Measurements from ENCODE around the gene GUCY1B1. TPM values are rescaled to one million over a fixed set of nuclear protein-coding genes. Genes with fewer than 3 reads are reported as not detected.

The GUCY1B1 gene
- total and polyA plus RNA-seq, 8 donors, result 5.3 to 59.8 (median 14.8) TPM; not detected in 1

- TF ChIP-seq CTCF (IDR thresholded peaks at IDR 0.05) (no peak), EP300 (IDR thresholded peaks at IDR 0.05) (no peak), POLR2A (IDR thresholded peaks at IDR 0.05) (no peak), POLR2AphosphoS5 (IDR thresholded peaks at IDR 0.05) (no peak)
- DNase-seq, result no peak
- Histone ChIP-seq H3K9me3 (no peaks in the 10 kb centered on the region), H3K27ac (no peak overlapping the region), H3K4me3 (no peak overlapping the region), H3K27me3 (no peaks in the 10 kb centered on the region), H3K36me3 (no peaks in the 10 kb centered on the region), H3K4me1 (peaks cover 0 to 24% (median 12%) of the 10 kb centered on the region in 4 donors)
- intact Hi-C loops (cut with DNase I; ENCODE audit: low total_unique reads), result no loop called here
- 26 to 65% (median 45%) methylated on average over 3 of the region's 3 CpGs for WGBS, 5 donors
These were observed 63.8 kb downstream of the GUCY1B1 start for GRCh38 chr4:155822572-155822971.

DNA sequence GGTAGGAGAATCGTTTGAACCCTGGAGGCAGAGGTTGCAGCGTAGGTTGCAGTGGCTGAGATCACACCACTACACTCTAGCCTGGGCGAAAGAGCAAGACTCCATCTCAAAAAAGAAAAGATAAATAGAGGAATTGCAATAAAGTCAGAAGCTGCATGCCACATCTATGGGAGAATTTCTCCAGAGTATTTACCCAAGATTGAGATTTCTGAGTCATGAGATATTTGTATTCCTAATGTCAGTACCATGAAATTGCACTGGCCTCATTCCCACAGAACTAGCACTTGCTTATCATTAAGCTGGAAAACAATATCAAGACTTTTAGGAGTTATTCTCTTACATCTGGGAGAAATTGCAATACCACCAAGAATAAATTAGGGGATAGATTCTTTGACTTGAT, 69.8 kb downstream of the GUCY1B1 start:
- Histone ChIP-seq H3K4me3 (no peak overlapping the region), H3K4me1 (peaks cover 0 to 4% (median 0%) of the 10 kb centered on the region in 4 donors), H3K27ac (no peak overlapping the region), H3K27me3 (no peaks in the 10 kb centered on the region), H3K36me3 (no peaks in the 10 kb centered on the region), H3K9me3 (no peaks in the 10 kb centered on the region)
- no peak for DNase-seq
- intact Hi-C loops (cut with DNase I; ENCODE audit: low total_unique reads), result no loop called here
- no peak for TF ChIP-seq POLR2AphosphoS5 (IDR thresholded peaks at IDR 0.05)
- TF ChIP-seq POLR2A (IDR thresholded peaks at IDR 0.05), result no peak
- no peak for TF ChIP-seq EP300 (IDR thresholded peaks at IDR 0.05)
- TF ChIP-seq CTCF (IDR thresholded peaks at IDR 0.05), result no peak
- 41 to 72% (median 52%) methylated on average over 3 of the region's 3 CpGs for WGBS, 5 donors

- intact Hi-C loops (cut with DNase I; ENCODE audit: low total_unique reads), result no loop called here
- H3K27ac ChIP-seq, result no peak overlapping the region
- no peaks in the 10 kb centered on the region for H3K27me3 ChIP-seq
- H3K36me3 ChIP-seq, result no peaks in the 10 kb centered on the region
- DNase-seq, result no peak
- H3K4me1 ChIP-seq, result peaks cover 0 to 6% (median 0%) of the 10 kb centered on the region in 4 donors
- TF ChIP-seq POLR2A (IDR thresholded peaks at IDR 0.05) (no peak), POLR2AphosphoS5 (IDR thresholded peaks at IDR 0.05) (no peak), EP300 (IDR thresholded peaks at IDR 0.05) (no peak), CTCF (IDR thresholded peaks at IDR 0.05) (no peak)
- no peak overlapping the region for H3K4me3 ChIP-seq
- no peaks in the 10 kb centered on the region for H3K9me3 ChIP-seq
These were observed 73.8 kb downstream of the GUCY1B1 start for GRCh38 chr4:155832664-155833063.

DNA sequence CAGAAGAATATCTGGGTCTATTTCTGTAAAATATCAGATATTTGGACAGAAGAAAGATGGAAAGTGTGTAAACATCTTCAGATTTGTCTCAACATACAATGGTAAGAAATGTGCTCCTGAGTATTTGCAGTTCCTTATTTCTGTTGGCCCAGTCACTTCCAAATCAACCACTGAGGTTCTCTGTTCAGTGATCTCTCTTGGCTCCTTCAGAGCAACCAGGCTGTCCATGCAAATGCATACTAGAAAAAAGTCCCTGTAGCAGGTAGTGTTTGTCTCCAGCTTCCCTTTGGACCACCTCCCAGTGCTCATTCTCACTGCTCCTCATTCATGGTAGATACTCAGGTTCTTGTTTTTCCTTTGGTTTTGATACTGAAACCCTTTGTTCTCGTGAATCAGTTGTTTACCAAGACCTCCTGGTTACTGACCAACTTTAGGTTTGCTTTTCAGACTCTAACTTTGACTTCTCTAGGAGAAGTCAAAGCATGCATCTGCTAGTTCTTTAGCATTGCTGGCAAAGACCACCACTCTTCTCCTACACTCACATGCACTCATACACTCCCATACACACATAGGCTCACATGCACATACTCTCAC, 78.5 kb downstream of the GUCY1B1 start:
- WGBS, 5 donors, result 16 to 55% (median 43%) methylated on average over 1 of the region's 1 CpG
- no peak for TF ChIP-seq POLR2AphosphoS5 (IDR thresholded peaks at IDR 0.05)
- TF ChIP-seq CTCF (IDR thresholded peaks at IDR 0.05), result no peak
- no peak for TF ChIP-seq EP300 (IDR thresholded peaks at IDR 0.05)
- no peak for TF ChIP-seq POLR2A (IDR thresholded peaks at IDR 0.05)
- H3K4me1 ChIP-seq, result peaks cover 0 to 6% (median 0%) of the 10 kb centered on the region in 4 donors
- no peak overlapping the region for H3K27ac ChIP-seq
- H3K9me3 ChIP-seq, result no peaks in the 10 kb centered on the region
- no peaks in the 10 kb centered on the region for H3K27me3 ChIP-seq
- no peak for DNase-seq
- no peaks in the 10 kb centered on the region for H3K36me3 ChIP-seq
- no peak overlapping the region for H3K4me3 ChIP-seq
- intact Hi-C loops (cut with DNase I; ENCODE audit: low total_unique reads), result no loop called here
